T-helper 9 cell (primary cell): ENCODE measurements around the gene SIPA1L2.

ENCODE experiments used
- DNase-seq: peaks from one replicate; pipeline ENCODE4 v3.0.0-alpha.2; 2020

The SIPA1L2 gene

DNA sequence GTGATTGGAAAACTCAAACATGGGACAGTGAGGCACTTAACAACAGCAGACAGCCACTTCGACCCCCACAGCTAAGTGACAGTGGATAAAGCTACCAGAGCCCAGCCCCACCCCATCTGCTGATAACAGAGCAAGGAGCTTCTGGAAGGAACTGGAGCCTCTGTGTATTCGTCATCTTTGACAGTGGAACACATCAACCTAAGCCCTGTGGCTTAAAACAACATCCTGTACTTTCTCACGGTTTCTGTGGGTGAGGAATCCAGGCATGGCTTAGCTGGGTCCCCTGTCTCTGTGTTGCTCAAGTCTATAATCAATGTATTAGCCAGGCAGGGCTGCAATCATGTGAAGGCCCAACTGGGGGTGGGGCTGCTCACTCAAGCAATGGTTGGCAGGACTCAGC, 18.4 kb upstream of the SIPA1L2 start:
- DNase-seq, result no peak

DNA sequence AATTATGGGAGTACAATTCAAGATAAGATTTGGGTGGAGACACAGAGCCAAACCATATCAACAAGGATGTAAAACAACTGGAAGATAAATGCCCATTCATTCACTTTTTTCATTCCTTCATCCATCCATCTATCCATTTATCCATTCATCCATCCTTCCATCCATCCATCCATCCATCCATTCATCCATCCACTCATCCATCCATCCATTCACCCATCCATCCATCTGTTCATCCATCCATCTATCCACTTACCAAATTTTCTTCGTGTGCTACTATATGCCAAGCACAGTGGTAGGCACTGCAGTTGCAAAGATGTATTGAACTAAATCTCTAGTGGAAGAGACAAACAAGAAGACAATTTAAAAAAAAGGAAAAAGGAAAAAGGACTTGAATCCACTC, 14.3 kb upstream of the SIPA1L2 start:
- DNase-seq, result no peak

DNA sequence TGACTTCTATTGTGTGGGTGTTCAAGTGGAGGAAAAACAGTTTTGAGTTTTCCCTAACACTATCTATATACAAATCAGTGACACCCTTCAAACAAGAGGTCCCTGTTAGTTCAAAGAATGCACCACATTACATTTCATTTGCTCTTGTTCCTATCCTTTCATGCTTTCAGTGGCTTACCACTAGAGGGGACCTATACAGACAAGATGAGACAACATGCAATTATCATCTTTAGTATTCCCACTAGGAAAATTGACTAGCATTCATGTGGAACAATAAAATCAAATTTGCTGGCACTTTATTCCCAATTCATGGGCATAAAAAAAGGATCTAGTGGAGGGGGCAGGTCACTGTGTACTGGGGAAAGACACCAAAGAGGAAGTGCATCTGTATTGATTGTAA, 13.3 kb upstream of the SIPA1L2 start:
- DNase-seq, result no peak

DNA sequence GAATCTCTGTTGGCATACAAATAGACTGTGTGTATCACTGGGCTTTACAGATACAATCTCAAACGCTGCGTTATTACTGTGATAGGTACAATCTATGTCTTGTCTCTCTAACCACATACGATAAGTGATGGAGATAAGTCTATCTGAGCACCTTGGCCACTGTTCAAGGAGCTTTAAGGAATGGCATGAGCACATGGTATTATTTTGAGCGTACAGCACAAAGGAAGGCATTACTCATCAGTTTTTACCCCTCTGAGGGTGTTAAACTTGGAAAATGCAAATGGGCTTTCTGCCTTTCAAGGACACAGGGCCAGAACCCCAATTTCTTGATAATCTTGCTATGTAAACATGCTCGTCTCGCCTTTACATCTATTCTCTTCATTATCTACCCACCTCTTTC, 11.6 kb upstream of the SIPA1L2 start:
- DNase-seq, result no peak

DNA sequence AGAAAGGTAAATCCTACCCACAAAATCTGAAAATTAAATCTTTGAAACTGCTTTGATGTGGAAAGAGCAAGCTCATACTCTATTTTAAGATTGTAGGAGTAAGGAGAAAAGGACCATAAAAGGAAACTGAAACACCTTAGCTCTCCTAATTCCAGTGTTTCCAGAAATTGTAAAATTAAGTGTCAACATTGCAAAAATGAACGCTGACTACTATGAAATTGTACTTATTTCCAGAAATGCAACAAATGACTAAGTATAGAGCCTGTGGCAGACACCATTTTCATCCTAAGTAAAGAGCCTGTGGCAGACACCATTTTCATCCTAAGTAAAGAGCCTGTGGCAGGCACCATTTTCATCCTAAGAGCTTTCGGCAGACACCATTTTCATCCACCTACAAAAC, 6.9 kb upstream of the SIPA1L2 start:
- DNase-seq, result no peak

DNA sequence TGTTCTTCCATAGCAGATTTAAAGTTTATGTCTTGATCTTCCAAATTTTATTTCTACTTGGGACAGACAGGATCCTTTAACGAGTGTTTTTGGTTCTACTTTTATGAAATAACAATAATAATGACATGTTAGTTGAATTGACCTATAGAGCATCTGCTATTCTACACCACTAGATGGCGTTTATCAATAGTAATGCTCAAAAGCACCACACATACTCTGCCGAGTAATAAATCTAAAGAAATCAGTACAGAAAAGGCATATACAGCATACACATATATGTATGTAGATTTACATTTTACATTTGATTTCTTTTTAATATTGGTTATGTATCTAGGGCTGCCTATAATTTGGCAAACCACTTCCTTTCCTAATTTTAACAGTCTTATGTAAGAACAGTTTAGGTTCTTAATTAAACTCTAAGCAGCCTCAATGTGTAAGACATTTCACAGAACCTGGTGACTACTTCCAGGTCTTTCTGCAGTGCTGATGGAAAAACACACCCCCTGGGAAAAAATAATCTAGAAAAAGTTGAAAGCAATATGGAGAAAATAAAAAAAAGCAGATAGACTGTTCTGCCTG, 5.9 kb upstream of the SIPA1L2 start:
- DNase-seq, result no peak

DNA sequence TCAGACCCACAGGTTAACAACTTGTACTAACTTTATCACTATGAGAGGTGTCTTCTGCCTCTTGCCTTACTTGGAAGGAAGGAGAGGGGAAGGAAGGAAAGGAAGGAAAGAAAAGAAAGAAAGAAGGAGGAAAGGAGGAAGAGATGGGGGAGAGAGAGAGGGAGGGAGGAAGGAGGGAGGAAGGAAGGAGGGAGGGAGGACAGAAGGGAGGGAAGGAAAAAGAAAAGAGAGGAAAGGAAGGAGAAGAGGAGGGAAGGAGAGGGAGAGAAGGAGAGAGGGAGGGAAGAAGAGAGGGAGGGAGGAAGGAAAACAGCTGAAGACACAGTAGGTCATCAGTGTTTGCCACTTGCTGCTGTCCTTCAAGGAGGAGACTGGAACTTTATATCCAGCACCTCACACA, 5.3 kb upstream of the SIPA1L2 start:
- no peak for DNase-seq

DNA sequence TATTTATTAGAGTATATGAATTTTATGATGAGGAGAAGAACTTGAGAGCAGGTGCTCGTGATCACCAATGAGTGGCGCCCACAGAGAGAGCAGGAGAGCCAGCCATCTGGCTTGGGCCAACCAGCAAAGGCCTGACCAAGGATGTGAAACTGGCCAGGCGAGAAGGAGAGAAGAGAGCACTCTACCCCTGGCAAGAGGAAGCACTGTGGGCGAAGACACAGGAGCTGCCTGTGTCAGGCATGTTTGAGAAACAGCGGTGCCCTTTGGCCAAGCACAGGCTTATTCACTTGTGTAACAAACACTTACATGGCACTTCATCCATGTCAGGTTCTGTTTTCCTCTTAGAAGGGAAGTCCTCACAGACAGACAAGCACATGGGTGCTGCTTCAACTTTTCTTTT, 4.2 kb upstream of the SIPA1L2 start:
- no peak for DNase-seq

DNA sequence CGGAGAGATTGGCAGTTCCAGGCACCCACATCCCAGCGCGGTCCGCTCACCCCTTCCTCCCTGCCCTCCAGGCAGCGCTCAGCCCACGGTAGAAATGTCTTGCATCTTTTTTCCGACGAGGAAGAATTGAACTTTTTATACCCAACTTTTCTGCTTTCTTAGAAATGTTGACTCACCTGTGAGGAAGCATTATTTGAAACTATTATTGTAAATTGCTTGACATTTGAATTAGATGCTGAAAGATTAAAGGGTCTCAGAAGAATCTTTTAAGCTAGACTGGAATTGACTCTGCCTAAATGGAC, 912 bp upstream of the SIPA1L2 start:
- no peak for DNase-seq

DNA sequence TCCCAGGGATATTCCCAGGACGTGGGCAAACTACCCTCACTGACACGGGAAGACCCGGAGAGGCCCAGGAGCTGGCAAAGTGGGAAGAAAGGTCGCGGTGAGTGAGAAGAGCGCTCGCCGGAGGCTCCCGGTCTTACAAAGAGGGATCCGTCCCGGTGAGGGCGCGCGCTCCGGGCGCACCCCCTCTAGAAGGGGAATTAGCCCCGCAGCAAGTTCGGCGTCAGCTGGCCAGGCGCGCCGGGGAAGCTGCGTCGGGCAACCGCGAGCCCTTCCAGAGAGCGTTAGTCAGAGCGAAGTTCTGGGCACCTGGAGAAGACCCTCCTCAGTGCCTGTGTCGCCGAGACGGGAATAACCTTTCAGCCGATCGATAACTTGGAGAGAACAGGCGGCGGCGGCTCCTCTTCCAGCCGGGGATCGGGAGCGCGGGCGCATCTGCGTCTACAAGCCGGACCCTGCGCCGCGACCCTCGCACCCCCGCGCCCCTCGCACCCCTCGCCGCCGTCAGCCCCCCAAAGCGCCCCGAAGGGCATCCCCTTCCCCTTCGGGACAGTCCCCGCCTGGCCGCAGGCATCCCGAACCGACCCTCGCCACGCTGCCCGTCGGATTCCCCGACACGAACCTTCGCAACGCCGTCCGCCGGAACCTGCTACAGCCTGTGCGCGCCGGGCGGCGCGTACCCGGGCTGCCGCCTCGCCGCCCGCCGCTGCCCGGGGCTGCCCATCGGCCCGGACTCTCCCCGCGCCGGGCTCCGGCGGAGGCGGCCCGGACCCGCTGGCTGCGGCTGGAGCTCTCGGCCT, 485 bp downstream of the SIPA1L2 start:
- peak; percentile 3 for DNase-seq

DNA sequence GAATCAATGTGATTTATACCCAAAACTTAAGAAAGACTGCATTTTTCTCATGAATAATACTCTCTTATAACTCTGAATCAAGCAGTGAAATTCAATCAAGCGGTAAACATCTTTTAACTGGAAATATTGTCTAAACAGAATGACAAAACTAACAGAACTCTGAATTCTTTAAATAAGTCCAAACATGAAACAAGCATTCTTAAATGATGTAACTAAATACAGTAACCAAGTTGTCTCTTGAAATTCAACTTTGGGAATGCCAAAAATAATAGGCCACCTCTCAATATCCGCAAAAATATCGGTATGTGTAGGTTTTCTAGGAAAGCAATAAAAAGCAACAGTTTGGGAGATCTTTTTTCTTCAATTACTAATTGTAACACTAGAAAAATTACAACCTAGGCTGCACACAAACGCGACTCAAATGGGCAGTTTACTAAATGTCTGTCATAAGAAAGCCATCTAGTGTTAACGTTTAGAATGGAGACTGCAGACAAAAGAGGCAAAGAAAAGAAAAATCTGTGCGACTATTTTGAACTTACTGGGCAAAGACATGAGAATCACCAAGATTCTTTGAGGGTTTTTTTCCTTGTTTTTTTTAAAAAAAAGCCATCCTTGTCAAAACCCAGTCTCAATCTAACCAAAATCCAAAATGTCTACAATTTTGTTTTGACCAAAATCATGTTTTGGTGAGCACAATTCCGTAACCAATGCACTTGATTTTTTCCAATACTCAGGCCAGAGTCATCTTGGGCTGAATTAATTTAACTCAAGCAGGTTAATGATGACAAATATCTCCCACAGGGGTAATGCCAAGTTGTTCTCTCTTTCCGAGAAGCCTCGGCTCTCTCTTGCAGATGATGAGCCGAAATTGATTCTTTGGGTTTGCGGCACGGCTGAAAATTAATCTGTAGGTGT, 1.3 kb downstream of the SIPA1L2 start:
- DNase-seq, result no peak

DNA sequence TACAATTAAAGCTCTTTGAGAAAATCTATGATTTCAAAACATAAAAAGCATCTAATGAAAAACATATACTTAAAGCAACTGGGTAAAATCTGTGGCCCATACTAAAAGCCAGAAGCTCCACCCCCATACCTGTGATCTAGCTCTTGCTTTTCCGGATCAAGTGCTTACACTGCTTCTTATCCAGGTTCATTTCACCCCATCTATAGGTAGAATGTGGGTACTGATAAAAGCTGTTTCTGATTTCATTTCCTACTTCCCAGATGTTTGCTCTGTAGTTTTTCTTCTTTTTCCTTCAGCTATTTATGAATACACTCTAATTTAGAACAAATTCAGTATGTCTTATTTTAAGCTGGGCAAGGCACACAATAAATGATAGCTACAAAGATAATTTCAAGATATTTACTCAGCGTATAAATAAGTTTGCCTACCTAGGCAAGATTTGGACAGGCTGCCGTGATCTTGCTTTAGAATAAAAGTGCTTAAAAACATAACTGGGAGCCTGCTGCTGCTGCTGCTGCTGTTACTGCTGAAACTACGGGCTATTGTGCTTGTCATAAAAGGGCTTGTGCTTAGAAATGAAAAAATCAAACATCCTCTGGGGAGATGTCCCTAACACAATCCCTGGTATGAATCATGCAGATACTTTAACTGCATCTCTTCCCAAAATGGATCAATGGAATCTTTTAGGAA, 2.1 kb downstream of the SIPA1L2 start:
- no peak for DNase-seq

DNA sequence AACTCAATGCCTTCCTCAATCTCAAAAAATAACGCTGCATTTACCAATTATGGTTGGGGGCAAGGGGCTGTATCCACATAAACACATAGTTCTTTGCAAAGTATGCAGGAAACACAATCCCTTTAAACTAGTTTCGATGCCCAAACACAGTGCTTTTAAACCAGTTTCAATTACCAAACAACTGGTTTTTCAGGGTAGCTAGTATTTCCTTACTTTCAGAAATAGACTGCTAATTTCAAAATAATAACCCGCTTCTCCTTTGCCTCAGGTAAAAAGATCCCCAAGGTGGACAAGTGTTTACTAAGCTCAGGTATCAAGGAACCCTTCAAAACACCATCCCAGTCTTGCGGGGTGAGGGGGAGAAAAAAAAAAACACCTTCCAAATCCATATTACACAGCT, 2.8 kb downstream of the SIPA1L2 start:
- no peak for DNase-seq

DNA sequence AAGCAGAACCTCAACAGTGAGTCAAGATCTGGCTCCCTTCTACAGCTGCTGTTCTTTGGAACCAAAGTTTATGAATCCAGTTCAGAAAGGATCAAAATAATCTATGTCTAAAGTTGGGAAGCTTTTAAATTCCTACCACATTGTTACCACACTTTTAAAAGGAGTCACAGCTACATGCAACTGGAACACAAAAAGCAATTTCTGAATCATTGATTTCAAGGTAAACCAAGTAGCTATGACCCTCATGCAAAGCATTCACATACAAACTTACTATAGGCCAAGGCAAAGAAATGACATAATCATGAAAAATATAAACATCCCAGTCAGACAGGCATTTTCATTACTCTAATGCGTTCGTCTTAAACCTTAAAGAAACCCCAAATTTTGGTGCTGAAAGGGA, 3.5 kb downstream of the SIPA1L2 start:
- no peak for DNase-seq

DNA sequence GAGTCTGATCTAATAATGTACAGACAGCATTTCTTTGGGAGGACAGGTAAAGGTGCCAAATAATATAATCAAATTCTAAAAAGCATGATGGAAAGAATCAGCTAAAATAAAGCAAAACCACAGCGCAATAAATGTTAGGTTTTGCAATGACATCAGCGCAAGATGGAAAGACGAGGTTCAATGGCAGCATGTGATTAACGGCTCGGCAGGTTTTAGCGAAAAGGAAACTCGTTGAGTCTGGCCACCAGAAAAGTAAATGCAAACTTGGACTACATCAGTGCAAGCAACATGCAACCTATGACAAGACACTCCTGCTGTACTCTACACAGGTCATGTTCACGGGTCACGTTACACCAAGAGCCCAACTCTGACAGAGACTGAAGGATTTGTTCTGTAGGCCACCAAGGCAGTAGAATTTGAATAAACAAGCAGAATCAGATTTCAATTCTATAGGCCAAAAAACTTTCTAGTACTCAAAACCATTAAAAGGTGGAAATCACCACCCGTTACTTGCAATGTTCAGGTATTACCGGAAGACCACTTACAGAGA, 4.5 kb downstream of the SIPA1L2 start:
- no peak for DNase-seq

DNA sequence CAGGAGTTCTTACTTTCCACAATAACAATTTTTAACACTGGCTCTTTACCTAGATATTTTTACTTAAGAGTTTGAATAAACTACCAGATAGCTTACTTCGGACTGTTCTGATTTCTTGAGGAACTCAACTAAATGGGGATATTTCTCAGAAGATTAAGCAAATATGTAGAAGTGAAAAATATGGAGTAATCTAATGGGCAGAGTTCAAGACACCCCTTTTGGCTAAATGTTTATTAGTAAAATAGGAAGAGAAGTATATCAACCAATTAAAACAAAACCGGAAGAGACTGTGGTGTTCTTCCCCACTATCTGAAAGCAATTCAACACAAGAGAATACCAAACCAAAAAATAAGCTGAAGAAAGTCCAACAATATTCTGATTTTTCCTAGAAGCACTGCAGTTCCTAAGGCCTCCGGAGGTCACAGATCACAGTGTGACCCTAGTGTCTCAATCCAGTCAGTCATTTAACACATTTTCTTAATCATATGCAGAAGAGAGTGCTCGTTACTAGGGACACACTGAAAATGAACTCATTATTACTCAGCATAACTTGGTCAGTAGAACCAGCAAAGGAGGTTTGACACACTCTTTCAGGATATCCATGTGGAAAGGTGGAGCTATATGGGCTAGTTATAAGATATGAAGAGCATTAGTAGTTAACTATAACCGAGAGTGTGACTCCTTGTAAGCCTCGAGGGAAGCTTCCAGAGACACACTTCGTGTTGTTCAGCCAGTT, 5.2 kb downstream of the SIPA1L2 start:
- DNase-seq, result no peak

DNA sequence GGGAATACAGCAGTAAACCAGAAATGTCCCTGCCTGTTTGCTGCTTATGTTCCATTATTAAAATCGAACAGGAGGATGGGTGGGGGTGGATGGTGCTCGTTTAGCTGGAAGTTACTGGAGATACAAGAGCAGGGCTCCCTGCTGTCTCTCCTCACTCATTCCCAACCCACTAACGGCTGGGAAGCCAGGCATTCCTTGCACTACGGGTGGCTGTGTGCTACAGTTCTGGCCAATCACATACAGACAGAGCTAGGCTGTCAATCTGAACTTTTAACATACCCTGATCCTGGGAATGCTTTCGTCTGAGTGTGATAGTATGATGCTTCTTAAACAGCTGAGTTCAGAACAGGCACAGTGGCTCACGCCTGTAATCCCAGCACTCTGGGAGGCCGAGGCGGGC, 7.0 kb downstream of the SIPA1L2 start:
- DNase-seq, result no peak

DNA sequence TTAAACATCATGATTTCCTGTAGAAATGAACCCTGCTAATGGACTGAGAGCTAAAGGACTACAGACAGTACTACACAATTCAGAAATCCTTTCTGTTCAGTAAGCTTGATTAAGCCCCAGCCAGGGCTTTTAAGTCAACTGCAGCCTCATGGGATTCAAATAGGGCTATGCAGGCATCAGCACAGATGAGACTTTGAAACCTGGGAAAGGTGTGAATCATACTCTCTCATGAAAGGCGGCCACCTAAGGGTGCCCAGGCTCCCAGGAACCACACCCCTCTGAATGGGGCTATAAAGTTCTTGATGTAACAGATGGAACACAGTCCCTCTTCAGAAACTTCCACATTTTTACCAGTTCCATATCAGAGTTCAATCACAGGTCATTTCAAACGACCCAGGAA, 7.6 kb downstream of the SIPA1L2 start:
- DNase-seq, result no peak

DNA sequence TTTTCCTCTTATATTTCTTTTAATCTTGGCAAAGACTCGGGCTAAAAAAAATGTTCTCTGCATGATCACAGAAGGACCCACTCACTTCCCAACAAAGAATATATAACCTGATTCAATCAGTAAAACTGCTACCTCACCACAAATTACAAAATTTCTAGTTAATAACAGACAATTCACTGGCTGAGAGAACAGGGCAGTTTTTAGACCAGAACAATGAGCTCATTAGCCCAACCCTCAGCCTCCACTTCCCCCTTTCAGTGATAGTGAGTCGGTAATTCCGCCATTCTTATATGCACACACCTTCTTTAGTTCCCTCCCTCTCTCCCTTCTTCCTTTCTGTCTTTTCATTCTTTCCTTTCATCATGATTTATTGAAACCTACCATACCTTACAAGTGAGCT, 8.9 kb downstream of the SIPA1L2 start:
- DNase-seq, result no peak

DNA sequence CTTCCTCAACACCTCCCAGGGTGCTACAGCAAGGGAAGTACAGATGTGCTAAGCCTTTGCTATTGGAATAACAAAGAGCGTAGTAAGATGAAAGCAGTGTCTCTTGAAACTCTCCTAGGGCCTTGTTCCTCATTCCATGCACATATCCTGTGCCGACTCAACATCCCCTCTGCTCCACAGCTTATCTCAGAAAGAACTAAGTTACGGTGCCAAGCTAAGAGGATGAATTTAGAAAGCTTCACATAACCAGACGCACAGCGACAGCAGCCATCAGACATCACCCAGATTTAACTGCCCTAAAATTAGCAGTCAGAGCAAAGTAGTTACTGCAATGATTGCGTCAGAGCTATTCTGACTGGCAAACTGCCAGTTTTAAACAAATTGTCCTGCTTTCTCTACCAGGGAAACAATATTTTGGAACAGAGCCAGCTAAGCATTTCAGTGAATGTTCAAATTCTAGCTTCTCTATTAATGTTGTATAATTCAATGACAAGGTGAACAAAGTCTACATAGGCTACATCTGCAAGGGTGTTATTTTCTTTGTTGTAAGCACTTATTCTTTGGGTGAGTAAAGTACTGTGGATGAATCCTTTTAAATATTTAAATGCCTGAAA, 9.5 kb downstream of the SIPA1L2 start:
- DNase-seq, result no peak

DNA sequence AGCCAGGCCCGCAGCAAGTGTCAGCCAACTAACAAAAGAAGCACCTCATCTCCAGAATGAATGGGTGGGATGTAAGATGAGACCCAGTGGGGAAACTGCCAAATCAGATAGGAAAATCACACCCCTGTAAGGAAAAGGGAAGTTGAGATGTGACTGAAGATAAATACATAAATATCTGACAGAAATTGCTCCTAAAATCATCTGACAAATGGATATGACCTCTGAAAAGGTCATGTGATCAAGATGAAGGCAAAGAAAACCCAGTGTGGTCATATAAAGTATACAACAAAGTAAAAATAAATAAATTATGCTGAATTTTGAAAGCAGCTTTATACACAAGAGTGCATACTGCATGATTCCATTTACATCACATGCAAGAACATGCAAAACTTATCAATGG, 12.7 kb downstream of the SIPA1L2 start:
- no peak for DNase-seq

DNA sequence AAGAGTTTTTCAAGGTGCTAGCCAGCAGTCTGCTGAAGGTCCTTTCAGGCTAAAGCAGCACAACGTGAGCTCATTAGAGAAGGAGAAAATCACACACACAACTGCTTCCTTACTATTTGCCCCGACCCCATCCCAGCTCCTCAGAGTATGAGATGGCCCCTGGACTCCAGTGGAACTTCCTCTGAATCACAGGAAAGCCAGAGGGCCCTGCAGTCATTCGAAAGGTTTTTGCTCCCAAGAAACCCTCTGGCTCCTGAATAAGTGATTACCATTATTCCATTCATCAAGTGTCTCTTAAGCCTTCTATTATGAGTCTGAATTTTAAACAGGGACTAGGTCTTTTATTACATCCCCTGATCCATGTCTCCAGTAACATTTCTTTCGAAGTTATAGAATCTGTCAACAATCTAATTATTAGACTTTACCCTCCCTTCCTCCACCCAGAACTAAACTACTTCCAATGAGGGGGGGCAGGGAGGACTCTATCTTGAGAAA, 14.6 kb downstream of the SIPA1L2 start:
- DNase-seq, result no peak
